ENCODE data around the gene GSKIP. TPM values are rescaled to one million over a fixed set of nuclear protein-coding genes. Genes with fewer than 3 reads are reported as not detected.

Gene GSKIP
- polyA plus RNA-seq, 1 of the 3 experiments (the other 2 are of a cell fraction) = 13.6 TPM

DNA sequence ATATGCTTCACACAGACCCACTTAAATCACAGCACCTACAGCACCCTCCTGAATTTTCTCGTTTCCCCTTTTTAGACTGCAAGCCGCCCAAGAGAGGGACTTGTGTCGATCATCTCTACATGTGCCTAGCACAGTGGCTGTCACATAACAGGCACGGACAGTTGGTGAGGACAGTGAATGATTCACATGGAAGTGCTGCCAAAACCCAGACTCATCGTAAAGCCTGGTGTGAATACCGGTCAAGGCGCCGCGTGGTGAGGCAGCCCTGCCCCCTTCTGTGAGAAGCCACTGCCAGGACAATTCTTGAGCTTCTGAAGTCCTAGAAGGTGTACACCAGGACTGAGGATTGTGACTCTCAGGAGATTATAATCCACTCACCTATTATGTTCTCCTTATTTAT, 44.5 kb upstream of the GSKIP start:
- no peak for DNase-seq
- ChIA-PET CTCF (interaction anchor here (0.6 to 1.1 kb wide), 2 partner anchors 9 to 21 kb away, joined by 3 to 4 read pairs; no protein-coding TSS in a partner anchor), POLR2A (interaction anchor here (0.6 kb wide), 1 partner anchor 15 kb away, joined by 3 read pairs; no protein-coding TSS in a partner anchor)
- Histone ChIP-seq H3K36me3 (replicated peaks in 1 of 2; ENCODE audit: control insufficient read depth in 1 of 2, insufficient read depth in 2 of 2, low read length in 1 of 2) (peaks cover 41 to 78% of the 10 kb centered on the region in 2 experiments), H3K4me3 (ENCODE audit: low read depth in 2 of 2, low read length in 1 of 2) (no peak overlapping the region), H3K27me3 (ENCODE audit: insufficient read depth) (no peaks in the 10 kb centered on the region), H3K9me3 (no peaks in the 10 kb centered on the region), H2AFZ (ENCODE audit: low read depth) (no peak overlapping the region), H4K20me1 (ENCODE audit: insufficient read depth) (no peaks in the 10 kb centered on the region), H3K79me2 (ENCODE audit: insufficient read depth) (no peaks in the 10 kb centered on the region), H3K27ac (ENCODE audit: low read depth in 2 of 2, low read length in 1 of 2) (no peak overlapping the region), H3K9me2 (no peaks in the 10 kb centered on the region), H3F3A (replicated peaks; ENCODE audit: insufficient read depth) (no peaks in the 10 kb centered on the region), H3K4me2 (no peak overlapping the region), H3K4me1 (ENCODE audit: control insufficient read depth in 1 of 2, insufficient read depth in 2 of 2, low read depth in 1 of 2, low read length in 1 of 2) (no peaks in the 10 kb centered on the region), H3K9ac (no peak overlapping the region)
- TF ChIP-seq MEF2A (IDR thresholded peaks at IDR 0.05; ENCODE audit: borderline replicate concordance, low read depth) (no peak), TCF12 (IDR thresholded peaks at IDR 0.05) (no peak), GABPA (IDR thresholded peaks at IDR 0.05; ENCODE audit: low read depth) (no peak), POLR2AphosphoS5 (IDR thresholded peaks at IDR 0.05; ENCODE audit: low read depth, low read length) (no peak), RAD21 (IDR thresholded peaks at IDR 0.05; ENCODE audit: low read length) (no peak), GATA2 (CRISPR knock-in tag; IDR thresholded peaks at IDR 0.05) (no peak), FOXM1 (IDR thresholded peaks at IDR 0.05; ENCODE audit: low read depth) (no peak), JUND (IDR thresholded peaks at IDR 0.05) (no peak), FOSL2 (IDR thresholded peaks at IDR 0.05; ENCODE audit: borderline replicate concordance, low read depth) (no peak), IRF3 (IDR thresholded peaks at IDR 0.05; ENCODE audit: low read depth, low read length) (no peak), SMC3 (IDR thresholded peaks at IDR 0.05; ENCODE audit: low read depth, low read length) (no peak), TEAD4 (IDR thresholded peaks at IDR 0.05; ENCODE audit: borderline replicate concordance, insufficient read depth) (no peak), RFX5 (IDR thresholded peaks at IDR 0.05; ENCODE audit: low read length) (no peak), EZH2phosphoT487 (IDR thresholded peaks at IDR 0.05; ENCODE audit: borderline replicate concordance, low read depth) (no peak)
- TF ChIP-seq, protein P1, sequence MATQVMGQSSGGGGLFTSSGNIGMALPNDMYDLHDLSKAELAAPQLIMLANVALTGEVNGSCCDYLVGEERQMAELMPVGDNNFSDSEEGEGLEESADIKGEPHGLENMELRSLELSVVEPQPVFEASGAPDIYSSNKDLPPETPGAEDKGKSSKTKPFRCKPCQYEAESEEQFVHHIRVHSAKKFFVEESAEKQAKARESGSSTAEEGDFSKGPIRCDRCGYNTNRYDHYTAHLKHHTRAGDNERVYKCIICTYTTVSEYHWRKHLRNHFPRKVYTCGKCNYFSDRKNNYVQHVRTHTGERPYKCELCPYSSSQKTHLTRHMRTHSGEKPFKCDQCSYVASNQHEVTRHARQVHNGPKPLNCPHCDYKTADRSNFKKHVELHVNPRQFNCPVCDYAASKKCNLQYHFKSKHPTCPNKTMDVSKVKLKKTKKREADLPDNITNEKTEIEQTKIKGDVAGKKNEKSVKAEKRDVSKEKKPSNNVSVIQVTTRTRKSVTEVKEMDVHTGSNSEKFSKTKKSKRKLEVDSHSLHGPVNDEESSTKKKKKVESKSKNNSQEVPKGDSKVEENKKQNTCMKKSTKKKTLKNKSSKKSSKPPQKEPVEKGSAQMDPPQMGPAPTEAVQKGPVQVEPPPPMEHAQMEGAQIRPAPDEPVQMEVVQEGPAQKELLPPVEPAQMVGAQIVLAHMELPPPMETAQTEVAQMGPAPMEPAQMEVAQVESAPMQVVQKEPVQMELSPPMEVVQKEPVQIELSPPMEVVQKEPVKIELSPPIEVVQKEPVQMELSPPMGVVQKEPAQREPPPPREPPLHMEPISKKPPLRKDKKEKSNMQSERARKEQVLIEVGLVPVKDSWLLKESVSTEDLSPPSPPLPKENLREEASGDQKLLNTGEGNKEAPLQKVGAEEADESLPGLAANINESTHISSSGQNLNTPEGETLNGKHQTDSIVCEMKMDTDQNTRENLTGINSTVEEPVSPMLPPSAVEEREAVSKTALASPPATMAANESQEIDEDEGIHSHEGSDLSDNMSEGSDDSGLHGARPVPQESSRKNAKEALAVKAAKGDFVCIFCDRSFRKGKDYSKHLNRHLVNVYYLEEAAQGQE (IDR thresholded peaks at IDR 0.05; ENCODE audit: low read depth, low read length) = no peak
- TF ChIP-seq, protein P2, sequence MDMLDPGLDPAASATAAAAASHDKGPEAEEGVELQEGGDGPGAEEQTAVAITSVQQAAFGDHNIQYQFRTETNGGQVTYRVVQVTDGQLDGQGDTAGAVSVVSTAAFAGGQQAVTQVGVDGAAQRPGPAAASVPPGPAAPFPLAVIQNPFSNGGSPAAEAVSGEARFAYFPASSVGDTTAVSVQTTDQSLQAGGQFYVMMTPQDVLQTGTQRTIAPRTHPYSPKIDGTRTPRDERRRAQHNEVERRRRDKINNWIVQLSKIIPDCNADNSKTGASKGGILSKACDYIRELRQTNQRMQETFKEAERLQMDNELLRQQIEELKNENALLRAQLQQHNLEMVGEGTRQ (IDR thresholded peaks at IDR 0.05; ENCODE audit: borderline replicate concordance, low read depth, low read length) = no peak
- TF ChIP-seq, protein P3, sequence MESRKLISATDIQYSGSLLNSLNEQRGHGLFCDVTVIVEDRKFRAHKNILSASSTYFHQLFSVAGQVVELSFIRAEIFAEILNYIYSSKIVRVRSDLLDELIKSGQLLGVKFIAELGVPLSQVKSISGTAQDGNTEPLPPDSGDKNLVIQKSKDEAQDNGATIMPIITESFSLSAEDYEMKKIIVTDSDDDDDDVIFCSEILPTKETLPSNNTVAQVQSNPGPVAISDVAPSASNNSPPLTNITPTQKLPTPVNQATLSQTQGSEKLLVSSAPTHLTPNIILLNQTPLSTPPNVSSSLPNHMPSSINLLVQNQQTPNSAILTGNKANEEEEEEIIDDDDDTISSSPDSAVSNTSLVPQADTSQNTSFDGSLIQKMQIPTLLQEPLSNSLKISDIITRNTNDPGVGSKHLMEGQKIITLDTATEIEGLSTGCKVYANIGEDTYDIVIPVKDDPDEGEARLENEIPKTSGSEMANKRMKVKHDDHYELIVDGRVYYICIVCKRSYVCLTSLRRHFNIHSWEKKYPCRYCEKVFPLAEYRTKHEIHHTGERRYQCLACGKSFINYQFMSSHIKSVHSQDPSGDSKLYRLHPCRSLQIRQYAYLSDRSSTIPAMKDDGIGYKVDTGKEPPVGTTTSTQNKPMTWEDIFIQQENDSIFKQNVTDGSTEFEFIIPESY (IDR thresholded peaks at IDR 0.05; ENCODE audit: borderline replicate concordance, low read depth) = no peak
- 94% methylated on average over 9 of the region's 9 CpGs for WGBS (ENCODE audit: low lambda C conversion rate)
